Upper lobe of left lung (tissue), 4 donors: ENCODE measurements around the gene ACSS2.

Source experiments
- EP300 ChIP-seq, 4 donors: sonication (generic); formaldehyde crosslinking; IDR thresholded peaks; one replicate each; pipeline ENCODE4 v1.5.1; 2017; ENCODE audit warnings: antibody characterized with exemption in 4 of 4, control low read depth in 2 of 4
- POLR2A ChIP-seq, 4 donors: fragments of 450-650 bp; IDR thresholded peaks; one replicate each; pipeline ENCODE4 v1.5.1; 2016 to 2017; ENCODE audit warnings: antibody characterized with exemption in 4 of 4, mild to moderate bottlenecking in 2 of 4
- POLR2AphosphoS5 ChIP-seq, 2 donors: sonication (generic); formaldehyde crosslinking; IDR thresholded peaks; one replicate each; pipeline ENCODE4 v1.5.1; 2017; ENCODE audit warnings: antibody characterized with exemption in 2 of 2
- TF ChIP-seq, protein P1 (sequence below), 6 experiments: fragments of 450-650 bp in 4 of 6; fragments of 200-600 bp in 2 of 6; sonication (generic) in 2 of 6; IDR thresholded peaks; one replicate each; pipeline ENCODE4 v1.5.1; 2016 to 2019; ENCODE audit warnings: antibody characterized with exemption in 6 of 6

DNA sequence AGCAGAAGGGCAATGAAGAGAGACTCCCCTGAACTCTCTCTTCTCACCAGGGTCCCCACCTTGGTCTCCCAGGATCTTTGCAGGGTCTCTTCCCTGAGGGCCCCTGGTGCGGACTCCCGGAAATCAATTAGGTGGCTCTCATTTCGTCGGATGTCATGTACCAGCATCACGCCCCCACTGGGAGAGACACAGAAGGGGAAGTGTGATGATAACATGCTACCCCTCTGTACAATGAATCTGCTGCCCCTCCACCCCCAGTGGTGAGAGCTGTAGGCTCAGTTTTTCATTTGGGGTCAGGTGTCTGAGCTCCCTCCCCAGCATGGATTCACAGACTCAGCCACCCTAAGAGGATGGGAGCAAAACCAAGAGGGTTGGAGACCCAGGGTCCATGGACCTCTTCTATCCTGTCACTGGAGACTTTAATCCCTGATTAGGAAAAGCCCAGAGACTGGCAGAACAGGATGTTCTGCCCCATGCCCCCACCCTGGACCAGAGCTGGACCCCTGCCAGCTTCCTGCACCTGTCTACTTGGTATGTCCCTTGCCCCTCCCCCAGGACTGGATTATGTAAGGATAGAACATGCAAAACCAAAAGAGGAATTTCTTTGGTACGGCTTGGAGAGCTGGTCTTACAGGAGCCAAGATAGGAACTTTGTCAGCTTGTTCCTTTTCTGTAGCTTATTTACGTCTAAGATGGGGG lies 14.9 kb upstream of the ACSS2 start:
- no peak for TF ChIP-seq POLR2A (IDR thresholded peaks at IDR 0.05)
- TF ChIP-seq, protein P1, sequence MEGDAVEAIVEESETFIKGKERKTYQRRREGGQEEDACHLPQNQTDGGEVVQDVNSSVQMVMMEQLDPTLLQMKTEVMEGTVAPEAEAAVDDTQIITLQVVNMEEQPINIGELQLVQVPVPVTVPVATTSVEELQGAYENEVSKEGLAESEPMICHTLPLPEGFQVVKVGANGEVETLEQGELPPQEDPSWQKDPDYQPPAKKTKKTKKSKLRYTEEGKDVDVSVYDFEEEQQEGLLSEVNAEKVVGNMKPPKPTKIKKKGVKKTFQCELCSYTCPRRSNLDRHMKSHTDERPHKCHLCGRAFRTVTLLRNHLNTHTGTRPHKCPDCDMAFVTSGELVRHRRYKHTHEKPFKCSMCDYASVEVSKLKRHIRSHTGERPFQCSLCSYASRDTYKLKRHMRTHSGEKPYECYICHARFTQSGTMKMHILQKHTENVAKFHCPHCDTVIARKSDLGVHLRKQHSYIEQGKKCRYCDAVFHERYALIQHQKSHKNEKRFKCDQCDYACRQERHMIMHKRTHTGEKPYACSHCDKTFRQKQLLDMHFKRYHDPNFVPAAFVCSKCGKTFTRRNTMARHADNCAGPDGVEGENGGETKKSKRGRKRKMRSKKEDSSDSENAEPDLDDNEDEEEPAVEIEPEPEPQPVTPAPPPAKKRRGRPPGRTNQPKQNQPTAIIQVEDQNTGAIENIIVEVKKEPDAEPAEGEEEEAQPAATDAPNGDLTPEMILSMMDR (IDR thresholded peaks at IDR 0.05), result no peak
- TF ChIP-seq POLR2AphosphoS5 (IDR thresholded peaks at IDR 0.05), result no peak
- no peak for TF ChIP-seq EP300 (IDR thresholded peaks at IDR 0.05)
